Osteoblast (primary cell): ENCODE results near the gene TMEM255B. TPM values are rescaled to one million over a fixed set of nuclear protein-coding genes. Genes with fewer than 3 reads are reported as not detected.

Source experiments
- DNase-seq: peaks from one replicate; pipeline ENCODE4 v3.0.0; 2011; ENCODE audit warnings: low spot score, mixed read lengths; ENCODE audit not compliant: insufficient read length; ENCODE audit errors: missing footprints
- H2AFZ ChIP-seq: 2 replicates; pipeline ENCODE4 v1.6.0; 2011; ENCODE audit warnings: mild to moderate bottlenecking, low read length
- H3K27ac ChIP-seq: 2 replicates; pipeline ENCODE4 v1.5.1; 2011; ENCODE audit warnings: mild to moderate bottlenecking, low read depth, low read length, moderate library complexity
- H3K27me3 ChIP-seq: 2 replicates; pipeline ENCODE4 v1.6.0; 2012; ENCODE audit warnings: mild to moderate bottlenecking, control low read depth, inconsistent platforms, low read length, moderate library complexity; ENCODE audit not compliant: insufficient read depth
- H3K36me3 ChIP-seq: 2 replicates; pipeline ENCODE4 v1.5.1; 2011; ENCODE audit warnings: mild to moderate bottlenecking, low read length, control low read depth, moderate library complexity; ENCODE audit not compliant: insufficient read depth
- H3K4me1 ChIP-seq: 2 replicates; pipeline ENCODE4 v1.5.1; 2011; ENCODE audit warnings: mild to moderate bottlenecking, low read length, control low read depth, moderate library complexity; ENCODE audit not compliant: insufficient read depth
- H3K4me2 ChIP-seq: 2 replicates; pipeline ENCODE4 v1.6.0; 2011; ENCODE audit warnings: mild to moderate bottlenecking, low read length; ENCODE audit not compliant: insufficient read depth
- H3K4me3 ChIP-seq: fragments of 200-600 bp; sonication (generic); 3 replicates; pipeline ENCODE4 v1.5.1; 2012; ENCODE audit warnings: mild to moderate bottlenecking, low read length, inconsistent platforms; ENCODE audit not compliant: insufficient read depth
- H3K79me2 ChIP-seq: 2 replicates; pipeline ENCODE4 v1.6.0; 2012; ENCODE audit warnings: mild to moderate bottlenecking, low read length, control low read depth, inconsistent platforms; ENCODE audit not compliant: insufficient read depth
- H3K9me3 ChIP-seq: 2 replicates; pipeline ENCODE4 v1.5.1; 2011; ENCODE audit warnings: low read depth, low read length, control low read depth
- H4K20me1 ChIP-seq: 2 replicates; pipeline ENCODE4 v1.6.0; 2012; ENCODE audit warnings: mild to moderate bottlenecking, low read length, control low read depth; ENCODE audit not compliant: insufficient read depth
- CTCF ChIP-seq: IDR thresholded peaks from 2 replicates; pipeline ENCODE4 v1.5.1; 2011; ENCODE audit warnings: mild to moderate bottlenecking, low read depth, low read length, moderate library complexity; ENCODE audit errors: extremely low read depth
- total RNA-seq: library from RNA; depleted of rRNA; stranded (reverse); fragments of >200 nt; gene quantifications from 2 replicates; pipeline ENCODE4 v1.2.3, GENCODE V29; 2012

TMEM255B gene
- total RNA-seq, 1 donor, result 1.8 TPM

GRCh38 chr13:113732961-113733950 lies 25.8 kb upstream of the TMEM255B start:
- no peaks in the 10 kb centered on the region for H3K4me1 ChIP-seq
- TF ChIP-seq CTCF, result no peak

GRCh38 chr13:113734099-113734825 lies 24.8 kb upstream of the TMEM255B start:
- H2AFZ ChIP-seq, result no peak overlapping the region
- DNase-seq, result no peak
- no peak overlapping the region for H3K4me2 ChIP-seq
- H3K36me3 ChIP-seq, result no peaks in the 10 kb centered on the region
- no peaks in the 10 kb centered on the region for H4K20me1 ChIP-seq
- H3K27ac ChIP-seq, result no peak overlapping the region
- TF ChIP-seq CTCF, result no peak
- H3K4me3 ChIP-seq, result no peak overlapping the region
- no peaks in the 10 kb centered on the region for H3K79me2 ChIP-seq
- H3K9me3 ChIP-seq, result no peaks in the 10 kb centered on the region
- H3K4me1 ChIP-seq, result no peaks in the 10 kb centered on the region
- H3K27me3 ChIP-seq, result peaks cover 28% of the 10 kb centered on the region

More at GRCh38 chr13:113732961-113733950, 25.8 kb upstream of the TMEM255B start:
- DNase-seq, result no peak
- Histone ChIP-seq H2AFZ (no peak overlapping the region), H3K36me3 (no peaks in the 10 kb centered on the region), H3K27ac (no peak overlapping the region), H3K4me3 (no peak overlapping the region), H3K9me3 (no peaks in the 10 kb centered on the region), H3K4me2 (no peak overlapping the region), H4K20me1 (no peaks in the 10 kb centered on the region), H3K79me2 (no peaks in the 10 kb centered on the region), H3K27me3 (peaks cover 34% of the 10 kb centered on the region)

GRCh38 chr13:113734826-113735125 lies 24.2 kb upstream of the TMEM255B start:
- TF ChIP-seq CTCF, result no peak
- H3K4me2 ChIP-seq, result no peak overlapping the region
- peaks cover 22% of the 10 kb centered on the region for H3K27me3 ChIP-seq
- no peak overlapping the region for H3K4me3 ChIP-seq
- H4K20me1 ChIP-seq, result no peaks in the 10 kb centered on the region
- H3K36me3 ChIP-seq, result no peaks in the 10 kb centered on the region
- no peak overlapping the region for H3K27ac ChIP-seq
- H3K79me2 ChIP-seq, result no peaks in the 10 kb centered on the region
- DNase-seq, result no peak
- no peaks in the 10 kb centered on the region for H3K4me1 ChIP-seq
- no peak overlapping the region for H2AFZ ChIP-seq
- H3K9me3 ChIP-seq, result no peaks in the 10 kb centered on the region

DNA sequence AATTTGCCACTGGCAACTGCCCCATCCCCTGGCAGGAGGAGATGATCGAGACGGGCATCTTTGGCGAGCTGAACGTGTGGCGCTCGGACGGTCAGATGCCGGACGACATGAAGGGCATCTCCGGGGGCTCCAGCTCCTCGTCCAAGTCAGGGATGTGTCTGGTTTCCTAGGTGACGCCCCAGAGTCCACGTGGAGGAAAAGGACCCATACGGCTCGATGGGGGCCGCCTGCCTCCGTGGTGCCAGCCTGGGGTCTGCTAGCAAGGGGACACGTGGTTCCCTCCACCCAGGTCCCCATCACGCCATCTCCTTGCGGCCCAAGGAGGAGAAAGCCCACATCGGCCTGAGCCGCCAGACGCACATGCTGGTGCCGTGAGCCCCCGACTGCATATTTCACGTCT lies 23.8 kb upstream of the TMEM255B start:
- no peak for TF ChIP-seq CTCF
- Histone ChIP-seq H3K36me3 (no peaks in the 10 kb centered on the region), H3K4me1 (no peaks in the 10 kb centered on the region), H2AFZ (no peak overlapping the region), H3K9me3 (no peaks in the 10 kb centered on the region), H3K27me3 (peaks cover 23% of the 10 kb centered on the region), H3K4me2 (no peak overlapping the region), H3K4me3 (no peak overlapping the region), H4K20me1 (no peaks in the 10 kb centered on the region), H3K27ac (no peak overlapping the region), H3K79me2 (no peaks in the 10 kb centered on the region)
- no peak for DNase-seq
